ENCODE results near the gene PACSIN2.

PACSIN2 gene

DNA sequence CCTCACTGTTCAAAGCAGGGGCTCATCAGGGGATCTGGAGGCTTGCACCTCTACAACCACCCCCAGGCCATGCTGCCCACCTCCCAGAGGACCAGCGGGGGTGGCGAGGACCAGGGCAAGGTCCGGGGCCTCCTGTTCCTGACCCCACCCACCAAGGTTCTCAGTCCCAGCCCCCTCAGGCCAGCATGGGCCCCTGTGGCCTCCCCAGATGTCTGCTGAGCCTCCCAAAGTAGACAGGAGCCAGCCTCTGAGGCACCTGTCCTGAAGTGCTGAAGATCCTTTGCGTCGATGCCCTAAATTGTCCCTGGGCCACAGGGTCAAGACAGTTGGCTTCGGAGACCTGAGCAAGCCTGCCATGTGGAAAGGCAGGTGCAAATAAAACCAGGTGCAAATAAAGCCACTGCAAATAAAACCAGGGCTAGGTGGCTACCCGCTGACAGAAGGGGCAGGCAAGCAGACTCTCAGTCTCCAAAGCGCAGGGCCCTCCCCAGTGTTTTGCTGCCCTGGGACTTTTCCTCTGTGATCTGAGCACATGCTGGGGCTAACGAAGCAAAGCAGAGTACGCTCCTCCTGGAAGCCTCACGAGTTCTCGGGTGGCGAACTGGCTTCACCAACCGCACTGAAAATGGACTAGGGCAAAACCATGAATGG, 135.5 kb downstream of the PACSIN2 start:
- DNase-seq, result no peak

DNA sequence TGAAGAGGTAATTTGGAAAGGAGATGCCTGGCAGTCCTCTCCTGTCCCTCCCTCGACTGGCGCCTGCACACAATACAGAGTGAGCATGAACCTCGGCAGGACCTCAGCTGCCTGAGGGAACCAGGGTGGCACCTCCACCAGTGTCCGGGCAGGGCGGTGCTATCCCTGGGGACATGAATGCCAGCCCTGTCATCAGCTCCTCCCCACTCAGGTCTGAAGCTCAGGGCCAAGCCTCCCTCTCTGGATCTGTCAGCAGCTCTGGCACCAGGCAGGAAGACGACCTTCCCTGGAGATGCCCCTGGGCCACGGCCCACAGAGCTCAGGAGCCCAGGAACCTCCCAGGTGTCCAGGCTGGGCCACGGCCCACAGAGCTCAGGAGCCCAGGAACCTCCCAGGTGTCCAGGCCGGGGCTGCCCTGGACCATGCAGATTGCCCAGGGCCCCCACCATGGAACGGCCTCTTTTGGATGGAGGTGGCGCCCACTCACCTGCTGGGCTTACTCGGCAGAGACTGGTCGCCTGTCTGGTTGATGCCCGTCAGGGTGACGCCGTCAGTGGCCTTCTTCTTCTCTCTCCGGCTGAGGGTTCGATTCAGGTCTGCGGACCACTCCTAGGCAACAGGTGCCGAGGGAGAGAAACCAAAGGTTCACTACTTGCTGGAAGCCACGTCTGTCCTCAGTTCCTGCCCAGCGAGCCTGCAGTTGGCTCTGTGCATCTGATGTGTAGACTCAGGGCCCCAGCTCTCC, 136.2 kb downstream of the PACSIN2 start:
- DNase-seq, result no peak

DNA sequence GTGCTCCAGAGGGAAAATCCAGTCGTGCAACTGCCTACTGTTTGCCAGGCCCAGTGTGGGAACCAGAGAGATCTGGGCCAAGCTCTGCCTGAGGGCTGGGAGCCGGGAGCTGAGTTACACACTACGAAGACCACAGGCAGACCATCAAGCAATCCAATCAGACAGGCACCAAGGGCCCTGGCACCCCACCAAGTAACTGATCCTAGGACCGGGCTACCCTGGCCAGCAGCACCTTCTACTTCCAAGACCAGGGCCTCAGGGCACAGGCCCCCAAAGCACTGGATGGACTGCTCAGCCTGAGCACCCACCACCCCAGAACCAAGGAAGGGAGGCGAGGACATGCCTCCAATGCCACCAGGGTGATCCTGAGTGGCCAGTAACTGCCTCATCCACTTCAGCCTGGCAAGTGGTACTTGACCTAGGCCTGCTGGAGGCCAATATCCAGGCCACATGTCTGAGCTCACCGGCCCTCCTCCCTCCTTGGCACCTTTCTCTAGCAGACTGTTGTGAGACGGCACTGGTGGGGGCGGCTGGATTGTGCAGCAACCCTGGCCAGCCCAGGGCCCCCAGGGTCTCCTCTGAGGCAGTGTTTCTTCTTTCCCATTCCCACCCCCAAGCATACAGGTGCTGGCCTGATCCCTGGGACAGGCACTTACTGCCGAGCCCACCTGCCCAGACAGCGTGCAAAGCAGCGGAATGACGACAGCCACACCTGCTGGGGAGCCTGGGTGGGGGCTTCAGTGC, 137.2 kb downstream of the PACSIN2 start:
- DNase-seq, result no peak

DNA sequence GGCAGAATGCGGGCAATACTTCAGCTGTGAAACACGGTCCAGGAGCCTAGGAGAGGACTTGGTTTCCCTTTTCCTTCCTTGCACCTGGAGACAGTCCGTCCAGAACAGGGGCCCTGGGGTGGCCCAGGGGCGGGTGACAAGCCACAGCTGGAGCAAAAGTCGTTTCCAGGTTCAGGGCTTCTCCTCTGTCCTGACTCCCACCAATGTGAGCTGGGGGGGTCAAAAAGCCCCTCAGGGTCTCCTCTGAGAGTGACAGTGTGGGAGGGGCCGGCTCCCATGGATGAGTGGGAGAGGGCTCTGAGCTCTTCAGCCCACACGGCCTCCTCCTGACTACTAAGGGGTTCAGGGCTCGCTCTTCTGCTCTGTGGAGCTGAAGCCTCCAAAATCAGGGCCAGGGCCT, 137.8 kb downstream of the PACSIN2 start:
- no peak for DNase-seq

DNA sequence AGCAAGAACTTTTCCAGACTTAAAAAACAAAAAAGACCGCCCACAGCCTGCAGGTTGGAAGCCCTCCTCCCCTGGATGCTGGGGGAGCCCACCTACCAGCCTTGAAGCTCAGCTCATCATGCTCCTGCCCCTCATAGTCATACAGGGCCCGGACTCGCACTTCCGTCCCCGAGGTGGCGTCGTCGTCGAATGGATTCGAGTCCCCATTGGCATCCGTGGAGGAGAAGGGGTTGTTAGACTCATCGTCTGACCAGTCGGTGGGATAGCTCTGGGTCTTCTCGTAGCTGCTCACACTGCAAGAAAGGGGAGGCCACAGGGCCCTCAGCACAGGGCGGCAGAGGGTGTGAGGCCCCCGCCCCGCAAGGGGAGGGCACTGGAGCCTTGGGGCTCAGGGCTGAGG, 138.9 kb downstream of the PACSIN2 start:
- no peak for DNase-seq

DNA sequence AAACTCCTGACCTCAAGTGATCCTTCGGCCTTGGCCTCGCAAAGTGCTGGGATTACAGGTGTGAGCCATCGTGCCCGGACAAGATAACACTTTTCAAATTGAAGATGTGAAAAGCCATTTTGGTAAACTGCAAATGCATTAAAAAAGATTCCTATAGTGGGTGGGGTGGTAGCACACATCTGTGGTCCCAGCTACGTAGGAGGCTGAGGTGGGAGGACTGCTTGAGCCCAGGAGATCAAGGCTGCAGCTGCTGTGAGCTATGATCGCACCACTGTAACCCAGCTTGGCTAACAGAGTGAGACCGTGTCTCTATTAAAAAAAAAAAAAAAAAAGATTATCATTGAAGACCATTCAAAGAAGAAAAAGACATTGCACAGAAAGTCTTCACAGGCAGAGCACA, 140.9 kb downstream of the PACSIN2 start:
- no peak for DNase-seq

DNA sequence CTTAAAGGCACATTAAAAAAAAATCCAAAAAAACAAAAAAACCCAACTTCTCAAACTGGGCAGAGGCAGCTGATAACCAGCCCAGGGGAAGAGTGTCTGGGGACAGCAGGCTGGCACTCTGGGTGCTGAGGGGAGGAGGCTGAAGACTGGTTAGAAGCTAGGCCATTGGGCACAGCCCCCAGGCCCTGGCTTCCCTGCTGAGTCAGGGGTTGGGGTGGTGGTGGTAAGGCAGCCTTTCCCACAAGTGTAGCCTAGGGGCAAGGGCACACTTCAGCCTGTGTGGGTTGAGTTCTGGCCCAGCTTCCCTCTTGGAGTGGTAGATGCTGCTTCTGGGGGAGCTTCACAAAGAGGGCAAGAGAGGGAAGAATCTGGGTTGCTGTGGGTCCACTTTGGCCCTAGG, 141.6 kb downstream of the PACSIN2 start:
- no peak for DNase-seq

DNA sequence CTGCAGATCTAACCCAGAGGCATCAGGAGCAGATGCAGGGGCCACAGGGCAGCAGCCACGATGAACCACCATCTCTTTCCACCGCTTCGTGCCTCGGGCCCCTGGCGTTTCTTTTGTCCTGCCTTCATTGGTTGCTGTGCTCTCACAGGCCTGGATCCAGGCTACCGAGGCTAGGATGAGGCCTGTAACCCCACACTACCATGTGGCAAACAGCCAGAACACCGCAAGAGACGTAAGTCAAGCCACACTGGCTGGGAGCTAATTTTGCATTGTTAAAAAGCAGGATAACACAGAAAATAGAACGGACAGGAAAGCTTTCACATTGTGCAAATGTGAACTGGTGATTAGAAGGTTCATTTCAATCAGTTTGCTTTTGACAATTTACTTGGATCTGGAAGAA, 142.1 kb downstream of the PACSIN2 start:
- no peak for DNase-seq

DNA sequence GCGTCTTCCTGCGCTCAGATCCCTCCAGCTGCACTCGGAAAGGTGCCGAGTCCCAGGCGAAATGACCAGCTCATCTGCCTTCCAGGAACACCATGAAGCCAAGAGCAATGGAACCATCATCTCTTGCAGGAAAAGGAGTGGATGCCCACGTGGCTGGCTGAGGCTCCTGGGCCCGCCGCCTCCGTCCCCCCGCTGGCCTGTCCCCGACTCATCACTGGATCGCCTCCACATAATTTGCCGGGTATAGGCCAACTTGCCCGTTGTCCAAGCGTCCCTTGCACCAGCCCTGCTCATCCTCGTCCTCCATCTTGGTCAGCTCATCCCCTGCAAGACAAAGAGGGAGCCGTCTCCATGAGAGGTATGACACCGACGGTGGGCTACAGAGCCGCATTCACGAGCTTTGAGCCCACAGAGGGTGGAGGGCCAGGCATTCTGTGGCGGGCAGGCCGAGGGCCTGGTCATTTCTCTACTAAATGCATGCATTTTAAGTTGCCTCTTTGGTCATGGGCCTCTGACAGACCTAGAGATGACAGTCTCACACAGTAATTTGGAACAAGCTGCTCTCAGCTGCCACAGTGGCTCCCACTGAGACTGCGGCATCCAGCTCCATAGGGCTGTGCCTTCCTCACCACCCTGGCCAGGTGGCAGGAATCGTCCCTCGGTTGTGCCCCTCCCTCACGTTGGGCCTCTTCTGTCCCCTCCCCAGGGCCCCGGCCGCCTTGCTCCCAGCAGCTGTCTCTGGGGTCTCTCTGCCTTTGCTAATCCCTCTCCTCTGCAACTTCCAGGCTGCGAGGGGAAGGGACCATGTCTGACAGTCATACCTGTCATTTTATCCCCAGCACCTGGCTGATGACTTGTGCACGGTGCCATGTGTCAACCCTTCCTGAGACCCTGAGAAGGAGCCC, 143.6 kb downstream of the PACSIN2 start:
- DNase-seq, result no peak

DNA sequence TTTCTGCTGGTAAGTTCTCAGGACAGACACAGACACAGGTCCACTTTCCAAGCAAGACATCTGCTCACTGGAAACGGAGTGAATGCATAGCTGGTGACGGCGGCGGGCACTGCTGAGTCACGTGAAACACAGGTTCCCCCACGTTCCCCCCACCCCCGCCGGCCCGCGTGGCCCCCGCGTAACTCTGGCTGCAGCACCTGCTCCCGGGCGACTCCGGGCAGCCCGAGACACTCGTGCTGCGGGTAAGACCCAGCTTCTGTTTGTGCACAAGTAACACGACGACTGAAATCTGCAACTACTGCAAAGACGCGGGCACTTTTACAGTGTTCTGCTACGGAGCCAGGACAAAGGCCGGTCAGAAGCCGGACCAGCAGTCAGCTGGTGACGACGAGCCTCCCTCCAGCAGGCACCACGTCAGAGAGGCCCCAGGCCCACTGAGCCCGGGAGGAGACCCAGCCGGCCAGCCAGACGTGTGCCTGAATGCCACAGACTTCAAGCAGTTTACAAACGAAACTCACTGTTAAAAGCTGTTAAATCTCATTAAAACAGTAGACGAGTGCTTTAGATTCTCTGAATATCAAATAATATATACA, 145.0 kb downstream of the PACSIN2 start:
- DNase-seq, result no peak

DNA sequence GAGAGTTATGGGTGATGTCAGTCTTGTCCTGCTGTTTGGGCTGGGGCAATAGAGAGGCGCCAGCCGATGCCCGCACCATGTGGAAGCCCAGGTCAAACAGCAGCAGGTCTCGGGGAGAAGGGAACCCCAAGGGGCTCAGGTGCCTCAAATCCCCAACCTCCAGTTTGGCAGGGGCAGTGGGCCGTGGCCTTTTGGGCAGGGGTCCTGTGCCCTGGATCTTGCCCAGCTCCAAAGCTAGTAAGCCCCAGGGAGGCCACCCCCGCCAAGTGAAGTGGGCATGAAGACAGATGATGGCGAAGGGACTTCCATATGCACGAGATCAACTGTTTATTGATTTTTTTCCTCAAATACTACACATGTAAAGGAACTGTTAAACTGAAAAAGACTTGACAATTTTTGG, 145.5 kb downstream of the PACSIN2 start:
- DNase-seq, result no peak

DNA sequence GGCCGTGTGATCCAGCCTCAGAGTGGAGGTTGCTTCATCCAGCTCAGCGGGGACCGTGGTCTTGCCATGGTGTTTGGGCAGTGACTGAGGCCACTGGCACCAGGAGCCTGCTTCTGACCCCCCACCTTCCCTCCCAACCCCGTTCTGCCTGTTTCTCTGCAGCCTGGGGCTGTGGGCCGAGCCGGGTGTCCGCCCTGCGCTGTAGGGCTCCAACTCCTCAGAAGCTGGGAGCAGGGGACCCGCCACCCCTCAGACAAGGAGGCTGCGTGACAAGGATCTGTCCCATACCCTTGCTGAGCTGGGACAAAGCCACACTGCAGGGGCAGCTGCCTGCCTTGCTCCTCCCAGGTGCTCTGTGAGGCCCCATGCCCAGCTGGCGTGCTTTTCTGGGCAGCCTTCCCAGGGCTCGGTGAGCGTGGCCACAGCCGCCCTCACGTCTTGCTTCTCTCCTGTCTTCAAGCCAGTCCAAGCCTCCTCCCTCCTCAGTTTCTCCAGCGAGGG, 146.1 kb downstream of the PACSIN2 start:
- DNase-seq, result no peak

DNA sequence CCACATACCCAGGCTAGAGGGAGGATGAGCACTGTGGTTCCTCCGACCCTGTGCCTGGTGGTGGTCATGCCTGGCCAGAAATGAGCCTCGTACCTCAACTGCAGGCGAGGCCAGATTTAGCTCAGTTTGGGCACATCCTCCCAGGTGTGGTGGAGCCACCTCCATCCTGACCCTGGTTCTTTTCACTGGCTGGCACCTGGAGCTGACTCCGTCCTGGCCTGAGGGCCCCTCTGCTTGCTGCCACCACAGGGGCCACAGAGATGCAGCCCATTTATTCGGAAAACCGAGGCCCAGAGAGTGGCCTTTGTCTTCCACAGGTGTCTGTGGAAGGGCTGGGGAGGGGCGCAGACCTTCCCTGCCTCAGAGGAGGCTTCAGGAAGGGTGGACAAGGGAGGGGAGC, 148.8 kb downstream of the PACSIN2 start:
- DNase-seq, result no peak

DNA sequence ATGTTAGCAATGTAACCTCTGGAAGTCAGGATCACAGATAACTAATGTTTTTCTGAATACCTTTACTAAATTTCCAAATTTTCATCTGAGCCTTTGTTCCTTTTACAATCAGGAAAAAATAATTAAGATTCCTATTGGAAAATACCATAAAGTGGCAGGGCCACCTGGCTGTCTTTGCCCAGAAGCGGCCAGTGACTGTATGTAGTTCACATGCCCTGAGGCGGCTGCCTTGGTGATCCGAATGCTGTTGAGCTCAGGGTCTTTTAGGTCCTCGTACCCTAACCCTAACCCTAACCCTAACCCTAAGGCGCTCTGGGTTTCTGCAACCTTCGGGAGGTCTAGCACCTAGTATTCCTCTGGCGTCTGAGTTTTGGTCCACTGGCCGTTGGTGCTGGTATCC, 149.4 kb downstream of the PACSIN2 start:
- no peak for DNase-seq

DNA sequence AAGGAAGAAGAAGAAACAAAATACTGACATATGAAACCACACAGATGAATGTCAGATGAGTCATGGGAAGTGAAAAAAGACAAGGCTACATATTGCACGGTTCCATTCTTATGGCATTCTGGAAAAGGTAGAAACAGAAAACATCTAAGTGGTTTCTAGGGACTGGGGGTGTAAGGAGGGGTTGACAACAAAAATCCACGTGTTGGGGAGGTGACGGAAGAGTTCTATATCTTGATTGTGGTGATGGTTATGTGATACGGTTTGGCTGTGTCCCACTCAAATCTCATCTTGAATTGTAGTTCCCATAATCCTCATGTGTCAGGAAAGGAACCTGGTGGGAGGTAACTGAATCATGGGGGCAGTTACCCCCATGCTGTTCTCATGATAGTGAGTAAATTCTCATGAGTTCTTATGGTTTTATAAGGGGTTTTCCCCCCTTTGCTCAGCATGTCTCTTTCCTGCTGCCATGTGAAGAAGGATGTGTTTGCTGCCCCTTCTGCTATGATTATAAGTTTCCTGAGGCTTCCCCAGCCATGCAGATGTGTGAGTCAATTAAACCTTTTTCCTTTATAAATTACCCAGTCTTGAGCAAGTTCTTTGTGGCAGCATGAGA, 151.5 kb downstream of the PACSIN2 start:
- DNase-seq, result peak; percentile 91

DNA sequence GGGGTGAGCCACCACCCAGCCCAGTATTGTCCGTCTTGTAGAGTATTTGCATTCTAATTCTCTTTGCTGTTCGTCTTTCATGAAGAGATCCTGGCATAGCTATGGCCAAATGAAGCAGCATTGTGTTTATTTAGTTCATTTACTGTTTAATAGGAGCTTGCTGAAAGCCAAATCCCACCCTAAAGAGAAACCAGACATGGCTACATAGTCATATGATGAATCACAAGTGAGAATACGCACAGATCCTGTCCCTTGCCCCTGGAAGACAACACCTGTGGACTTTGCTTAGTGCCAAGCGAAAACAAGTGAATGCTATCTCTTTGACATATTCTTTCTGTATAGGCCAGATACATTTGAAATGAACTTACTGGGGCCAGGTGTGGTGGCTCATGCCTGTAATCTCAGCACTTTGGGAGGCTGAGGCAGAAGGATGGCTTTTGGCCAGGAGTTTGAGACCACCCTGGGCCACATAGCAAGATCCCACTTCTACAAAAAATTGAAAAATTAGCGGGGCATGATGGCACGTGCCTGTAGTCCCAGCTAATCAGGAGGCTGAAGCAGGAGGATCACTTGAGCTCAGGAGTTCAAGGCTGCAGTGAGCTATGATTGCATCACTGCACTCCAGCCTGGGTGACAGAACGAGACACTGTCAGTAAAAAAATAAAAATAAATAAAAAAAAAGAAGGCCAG, 152.8 kb downstream of the PACSIN2 start:
- peak; percentile 65 for DNase-seq

DNA sequence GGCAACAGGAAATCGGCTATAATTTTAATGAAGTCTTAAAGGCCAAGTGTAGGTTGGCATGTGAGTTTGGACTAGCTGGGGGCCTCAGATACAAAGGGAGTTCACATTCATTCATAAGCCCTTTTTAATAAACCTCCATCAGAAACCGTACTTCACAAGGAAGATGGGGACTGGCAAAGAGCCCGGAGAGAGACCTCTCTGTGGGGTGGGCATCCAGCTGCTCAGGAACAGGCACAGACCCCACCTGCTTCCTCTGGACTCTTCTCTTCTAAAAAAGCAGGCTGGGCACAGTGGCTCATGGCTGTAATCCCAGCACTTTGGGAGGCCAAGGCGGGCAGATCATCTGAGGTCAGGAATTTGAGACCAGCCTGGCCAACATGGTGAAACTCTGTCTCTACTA, 154.0 kb downstream of the PACSIN2 start:
- no peak for DNase-seq

DNA sequence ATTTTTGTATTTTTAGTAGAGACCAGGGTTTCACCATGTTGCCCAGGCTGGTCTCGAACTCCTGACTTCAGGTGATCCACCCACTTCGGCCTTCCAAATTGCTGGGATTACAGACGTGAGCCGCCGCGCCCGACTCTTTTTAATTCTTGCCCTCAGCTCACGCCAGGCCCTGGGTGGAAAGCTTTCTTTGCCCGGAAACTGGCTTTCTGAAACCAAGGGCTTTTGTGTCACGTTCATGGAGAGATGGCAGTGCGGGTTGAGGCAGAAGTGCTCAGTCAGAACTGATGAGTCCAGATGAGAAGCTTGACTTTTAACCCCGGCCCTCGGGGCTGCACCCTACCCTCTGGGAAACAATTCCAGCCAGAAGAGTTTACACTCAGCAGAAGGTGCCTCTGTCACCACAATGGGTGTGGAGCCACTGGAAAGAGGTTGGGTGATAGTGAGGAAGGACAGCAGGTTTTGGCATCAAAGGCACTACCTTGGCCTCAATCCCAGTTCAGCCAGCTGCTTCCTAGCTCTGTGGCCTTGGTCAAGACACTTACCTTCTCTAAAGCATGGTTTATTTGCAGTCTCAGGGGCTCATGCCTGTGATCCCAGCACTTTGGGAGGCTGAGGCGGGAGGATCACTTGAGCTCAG, 157.0 kb downstream of the PACSIN2 start:
- no peak for DNase-seq

DNA sequence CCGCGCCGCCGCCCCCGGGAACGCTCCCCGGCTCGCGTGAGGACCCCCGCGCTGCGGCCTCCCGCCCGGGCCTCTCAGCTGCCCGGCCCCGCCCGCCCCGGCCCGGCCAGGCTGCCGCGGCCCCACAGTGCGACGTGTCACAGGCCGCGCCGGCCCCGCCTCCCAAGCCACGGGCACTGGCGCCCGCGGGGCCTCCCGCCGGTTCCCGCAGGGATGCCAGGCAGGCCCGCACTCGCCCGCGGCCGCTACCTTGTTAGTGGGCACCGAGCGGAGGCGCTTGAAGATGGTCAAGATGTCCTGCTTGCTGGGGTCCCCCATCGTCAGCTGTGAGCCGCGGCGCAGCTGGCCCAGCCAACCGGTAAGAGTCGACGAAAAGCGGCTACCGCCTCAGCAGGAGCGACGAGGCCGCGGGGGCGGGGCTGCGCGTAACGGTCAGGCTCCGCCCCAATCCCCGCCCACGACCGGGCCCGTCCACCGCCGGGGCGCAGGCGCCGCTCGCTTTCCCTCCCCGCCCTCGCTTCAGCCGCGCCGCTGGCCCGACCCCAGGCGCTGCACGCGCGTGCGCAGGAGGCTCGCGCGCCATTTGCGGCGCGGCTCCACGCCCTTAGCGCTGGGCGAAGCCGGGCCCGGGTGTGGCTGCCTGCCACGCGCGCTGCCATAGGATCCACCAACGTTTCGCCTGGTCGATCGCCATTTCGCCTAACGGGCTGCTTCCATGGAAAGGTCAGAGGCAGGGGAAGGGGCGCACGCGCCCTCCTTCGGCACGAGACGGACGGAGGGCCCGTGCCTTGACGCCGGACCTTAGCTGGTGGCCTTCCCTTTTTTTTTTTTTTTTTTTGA, 157.9 kb downstream of the PACSIN2 start, which contains the start of gene ARFGAP3:
Gene ARFGAP3, minus strand, starts transcription at position 409 of the 840 bp plus-strand sequence. Its CDS starts 91 bp downstream, at position 318.
- peak; percentile 91 for DNase-seq
